IMR-90 (cell line): ENCODE data around the gene ANXA3. TPM values are rescaled to one million over a fixed set of nuclear protein-coding genes. Genes with fewer than 3 reads are reported as not detected.
A peak's percentile ranks its signal among the peaks of the same experiment; 100 is the strongest.

Experiments
- ATAC-seq: fragments of 200-7000 bp; cut with Tn5 transposase; 2 replicates; pipeline ENCODE4 v1.9.1; 2020; ENCODE audit warnings: low read depth, mild to moderate bottlenecking, moderate library complexity
- BruUV-seq: library from RNA; stranded (reverse); fragments of 400-500 nt; replicated peaks from 2 replicates; lab custom pipeline; 2021; lab: Mats Ljungman, UMichigan
- CTCF ChIA-PET: fragments of 300-600 bp; formaldehyde crosslinking; extraction: SDS; loops from one replicate; lab custom pipeline; 2021; ENCODE audit warnings: antibody characterized with exemption; lab: Yijun Ruan, JAX
- POLR2A ChIA-PET: fragments of 300-600 bp; sonication (Branson Sonifier 250); formaldehyde crosslinking; loops from one replicate; lab custom pipeline; 2022; ENCODE audit warnings: antibody characterized with exemption; ENCODE audit not compliant: unreplicated experiment; lab: Charles Lee
- DNase-seq: peaks from one replicate; pipeline ENCODE4 v3.0.0; 2013
- H2AFZ ChIP-seq: replicated peaks from 2 replicates; pipeline ENCODE3; 2013; ENCODE audit warnings: low read length, mild to moderate bottlenecking; ENCODE audit not compliant: poor library complexity
- H2AK5ac ChIP-seq: 2 replicates; pipeline ENCODE4 v1.6.1; 2013; ENCODE audit warnings: low read depth, low read length, inconsistent platforms
- H2AK9ac ChIP-seq: replicated peaks from 2 replicates; pipeline ENCODE3; 2013; ENCODE audit warnings: mild to moderate bottlenecking, low read depth, low read length, moderate library complexity; ENCODE audit not compliant: poor library complexity
- H2BK120ac ChIP-seq: 2 replicates; pipeline ENCODE4 v1.6.1; 2013; ENCODE audit warnings: low read depth, low read length, inconsistent platforms
- H2BK15ac ChIP-seq: 3 replicates; pipeline ENCODE4 v1.6.1; 2013; ENCODE audit warnings: low read depth, low read length, inconsistent platforms
- H2BK20ac ChIP-seq: 2 replicates; pipeline ENCODE4 v1.6.1; 2013; ENCODE audit warnings: low read depth, mild to moderate bottlenecking, inconsistent platforms, low read length, moderate library complexity
- H2BK5ac ChIP-seq: 2 replicates; pipeline ENCODE4 v1.6.1; 2013; ENCODE audit warnings: mild to moderate bottlenecking, low read depth, low read length, inconsistent platforms; ENCODE audit not compliant: poor library complexity, severe bottlenecking
- H3K14ac ChIP-seq: replicated peaks from 2 replicates; pipeline ENCODE4 v1.6.1; 2013; ENCODE audit warnings: low read depth, low read length, inconsistent platforms
- H3K18ac ChIP-seq: 2 replicates; pipeline ENCODE4 v1.6.1; 2013; ENCODE audit warnings: low read depth, low read length, control low read depth
- H3K23ac ChIP-seq: 2 replicates; pipeline ENCODE4 v1.6.1; 2013; ENCODE audit warnings: low read depth, low read length, inconsistent platforms
- H3K27ac ChIP-seq: 2 replicates; pipeline ENCODE4 v1.5.1; 2013; ENCODE audit warnings: mild to moderate bottlenecking, control low read depth, low read length; ENCODE audit not compliant: insufficient read depth
- H3K27me3 ChIP-seq: 2 replicates; pipeline ENCODE4 v1.6.1; 2013; ENCODE audit warnings: low read length; ENCODE audit not compliant: control insufficient read depth, insufficient read depth
- H3K36me3 ChIP-seq: 2 replicates; pipeline ENCODE4 v1.6.1; 2013; ENCODE audit warnings: low read length, mixed read lengths; ENCODE audit not compliant: control insufficient read depth, insufficient read depth
- H3K4ac ChIP-seq: 2 replicates; pipeline ENCODE4 v1.6.1; 2013; ENCODE audit warnings: low read depth, low read length, inconsistent platforms
- H3K4me1 ChIP-seq: 2 replicates; pipeline ENCODE4 v1.6.1; 2013; ENCODE audit warnings: low read length, mixed read lengths; ENCODE audit not compliant: control insufficient read depth, insufficient read depth
- H3K4me2 ChIP-seq: 2 replicates; pipeline ENCODE4 v1.6.1; 2013; ENCODE audit warnings: low read depth, mild to moderate bottlenecking, control low read depth, low read length, moderate library complexity
- H3K4me3 ChIP-seq: 2 replicates; pipeline ENCODE4 v1.5.1; 2013; ENCODE audit warnings: low read depth, mild to moderate bottlenecking, control low read depth, low read length, moderate library complexity; ENCODE audit not compliant: insufficient read depth
- H3K56ac ChIP-seq: 2 replicates; pipeline ENCODE4 v1.6.1; 2013; ENCODE audit warnings: low read length, inconsistent platforms; ENCODE audit not compliant: insufficient read depth; ENCODE audit errors: extremely low read depth
- H3K79me1 ChIP-seq, 2 experiments: 2 replicates each; pipeline ENCODE4 v1.6.1; 2013; ENCODE audit warnings: low read length in 2 of 2, inconsistent platforms in 1 of 2, low read depth in 1 of 2
- H3K9ac ChIP-seq: 2 replicates; pipeline ENCODE4 v1.6.1; 2013; ENCODE audit warnings: low read depth, low read length, control low read depth
- H3K9me1 ChIP-seq: 2 replicates; pipeline ENCODE4 v1.6.1; 2013; ENCODE audit warnings: low read length, inconsistent platforms; ENCODE audit not compliant: insufficient read depth
- H3K9me3 ChIP-seq: 2 replicates; pipeline ENCODE4 v1.6.1; 2013; ENCODE audit warnings: low read length; ENCODE audit not compliant: control insufficient read depth, insufficient read depth
- H4K20me1 ChIP-seq: 2 replicates; pipeline ENCODE4 v1.6.1; 2013; ENCODE audit warnings: low read length, inconsistent platforms; ENCODE audit not compliant: insufficient read depth
- H4K5ac ChIP-seq: 2 replicates; pipeline ENCODE4 v1.6.1; 2013; ENCODE audit warnings: mild to moderate bottlenecking, low read depth, low read length, control low read depth
- H4K8ac ChIP-seq, 2 experiments: 2 replicates each; pipeline ENCODE4 v1.6.1; 2013; ENCODE audit warnings: low read depth in 2 of 2, low read length in 2 of 2, control low read depth in 1 of 2, inconsistent platforms in 1 of 2
- H4K91ac ChIP-seq: 2 replicates; pipeline ENCODE4 v1.6.1; 2013; ENCODE audit warnings: low read depth, low read length, inconsistent platforms; ENCODE audit not compliant: insufficient read depth
- MAFK ChIP-seq: IDR thresholded peaks from 2 replicates; pipeline ENCODE4 v1.6.1; 2012; ENCODE audit warnings: low read depth, low read length, improper control_type of control experiment
- RCOR1 ChIP-seq: IDR thresholded peaks from 2 replicates; pipeline ENCODE4 v1.6.1; 2012; ENCODE audit warnings: mild to moderate bottlenecking, low read length, improper control_type of control experiment; ENCODE audit not compliant: insufficient replicate concordance
- WGBS, 2 experiments: methylation state at CpG; one replicate each; pipeline versions ENCODE4 v1.1.5 to v1.1.7; 2013; ENCODE audit warnings: missing lambda C conversion rate in 2 of 2; ENCODE audit not compliant: insufficient read length in 1 of 2; ENCODE audit errors: extremely low coverage in 2 of 2; 5-methylcytosine and 5-hydroxymethylcytosine counted together
- dilution Hi-C: fragments of 300-500 bp; cut with HindIII; formaldehyde crosslinking; loops from one replicate; pipeline ENCODE4 v1.14.3; 2018; ENCODE audit warnings: low sequenced_read_pairs; ENCODE audit not compliant: unreplicated experiment
- in situ Hi-C: fragments of 300-500 bp; cut with MboI; formaldehyde crosslinking; loops from 3 replicates; pipeline ENCODE4 v1.14.3; 2019; ENCODE audit warnings: low sequenced_read_pairs, inconsistent platforms, mixed read lengths
- intact Hi-C: fragments of 100-400 bp; cut with micrococcal nuclease; formaldehyde crosslinking; loops from 2 replicates; pipeline ENCODE4 v1.10.0; 2022
- polyA plus RNA-seq, 3 experiments: library from polyadenylated mRNA; depleted of rRNA; stranded (reverse); fragments of >200 nt; gene quantifications; 2 replicates each; pipeline ENCODE4 v1.2.3, GENCODE V29; 2012; ENCODE audit warnings: low replicate concordance in 1 of 3
- total RNA-seq: library from RNA; depleted of rRNA; stranded (reverse); fragments of >200 nt; gene quantifications from 2 replicates; pipeline ENCODE4 v1.2.3, GENCODE V29; 2012

ANXA3 gene
- total and polyA plus RNA-seq, 2 of the 4 experiments (the other 2 are of a cell fraction): 4.2 to 5.0 TPM

DNA sequence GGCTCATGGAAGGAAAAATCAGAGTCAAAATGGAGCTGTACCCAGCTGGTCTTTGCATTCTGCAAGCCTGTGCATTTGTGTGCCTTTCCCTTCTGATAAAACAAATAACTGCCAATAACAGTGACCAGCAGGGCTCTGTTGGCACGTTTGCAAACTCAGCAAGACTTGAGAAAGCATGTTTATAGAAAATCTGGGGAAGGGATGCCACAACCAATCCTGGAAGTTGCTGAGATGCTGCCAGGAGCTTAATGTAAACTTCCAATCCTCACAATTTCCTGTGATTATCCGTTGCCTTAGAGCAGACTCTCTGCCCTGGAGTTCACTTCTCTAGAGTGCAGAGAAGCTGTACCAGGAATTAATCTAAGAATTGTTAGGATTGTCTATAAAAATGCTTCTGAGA is 6.9 kb upstream of the ANXA3 start:
- in situ Hi-C loops (no loop called here), dilution Hi-C loops (no loop called here), intact Hi-C loops (no loop called here)
- no TSS peak for BruUV-seq
- no CpG with 5 or more reads among the region's 2 CpGs for WGBS, 2 experiments
- Histone ChIP-seq H2AK9ac (no peak overlapping the region), H2BK120ac (no peak overlapping the region), H3K18ac (no peak overlapping the region), H4K8ac (no peak overlapping the region), H2BK5ac (no peak overlapping the region), H3K9ac (no peak overlapping the region), H3K36me3 (no peaks in the 10 kb centered on the region), H3K4ac (no peak overlapping the region), H3K9me1 (no peaks in the 10 kb centered on the region), H2AFZ (no peak overlapping the region), H3K79me1 (no peaks in the 10 kb centered on the region), H3K27me3 (no peaks in the 10 kb centered on the region), H3K4me3 (no peak overlapping the region), H4K20me1 (no peaks in the 10 kb centered on the region), H2AK5ac (no peak overlapping the region), H3K23ac (no peak overlapping the region), H3K27ac (no peak overlapping the region), H3K56ac (no peak overlapping the region), H3K9me3 (no peaks in the 10 kb centered on the region), H2BK20ac (no peak overlapping the region), H4K5ac (no peak overlapping the region), H4K91ac (no peak overlapping the region), H3K14ac (no peak overlapping the region), H2BK15ac (no peak overlapping the region), H3K4me2 (peak overlapping the region; percentile 1; the same call in 1 of the 2 replicates), H3K4me1 (peaks cover 5% of the 10 kb centered on the region; the same call in 1 of the 2 replicates)
- peak; percentile 63 for DNase-seq
- peak; percentile 74 for ATAC-seq
- TF ChIP-seq MAFK (0 out of 2 replicates have a peak, but pooled peaks have one; percentile 40), RCOR1 (no peak)
- ChIA-PET CTCF (interaction anchor here (0.6 to 0.9 kb wide), 5 partner anchors 19 to 80 kb away, joined by 3 to 8 read pairs (median 3); no protein-coding TSS in a partner anchor), POLR2A (no interaction called here)
